OCI-LY3 (cell line): ENCODE data around the gene TRIM69.

Source experiments
- CTCF ChIP-seq: fragments of 200-600, 300-600 bp; sonication (generic); IDR thresholded peaks from 2 replicates; pipeline ENCODE4 v1.5.1; 2014; ENCODE audit warnings: antibody characterized with exemption, low read length, low read depth
- EZH2phosphoT487 ChIP-seq: fragments of 200-600 bp; shearing (Covaris generic); IDR thresholded peaks from 2 replicates; pipeline ENCODE4 v1.6.1; 2018; ENCODE audit warnings: antibody characterized with exemption, mixed run types, low read depth

GRCh38 chr15:44715142-44715796, 21.1 kb upstream of the TRIM69 start:
- TF ChIP-seq CTCF (no peak), EZH2phosphoT487 (no peak)
